Measurements from ENCODE around the gene RPS15.

The RPS15 gene

DNA sequence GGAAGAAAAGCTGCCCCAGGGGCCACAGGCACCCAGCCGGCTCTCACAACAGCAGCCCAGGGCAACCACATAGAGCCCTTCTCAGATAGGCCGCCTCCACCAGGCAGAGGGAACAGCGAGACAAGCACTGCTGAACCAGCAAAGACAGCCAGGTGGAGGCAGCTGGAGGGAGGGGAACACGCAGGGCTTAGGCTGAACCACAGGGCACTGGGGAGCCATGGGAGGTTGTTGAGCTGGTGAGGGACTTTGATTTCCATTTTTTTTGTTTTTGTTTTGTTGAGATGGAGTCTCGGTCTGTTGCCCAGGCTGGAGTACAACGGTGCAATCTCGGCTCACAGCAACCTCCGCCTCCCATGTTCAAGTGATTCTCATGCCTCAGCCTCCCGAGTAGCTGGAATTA, 40.4 kb upstream of the RPS15 start:
- TF ChIP-seq, protein P1, sequence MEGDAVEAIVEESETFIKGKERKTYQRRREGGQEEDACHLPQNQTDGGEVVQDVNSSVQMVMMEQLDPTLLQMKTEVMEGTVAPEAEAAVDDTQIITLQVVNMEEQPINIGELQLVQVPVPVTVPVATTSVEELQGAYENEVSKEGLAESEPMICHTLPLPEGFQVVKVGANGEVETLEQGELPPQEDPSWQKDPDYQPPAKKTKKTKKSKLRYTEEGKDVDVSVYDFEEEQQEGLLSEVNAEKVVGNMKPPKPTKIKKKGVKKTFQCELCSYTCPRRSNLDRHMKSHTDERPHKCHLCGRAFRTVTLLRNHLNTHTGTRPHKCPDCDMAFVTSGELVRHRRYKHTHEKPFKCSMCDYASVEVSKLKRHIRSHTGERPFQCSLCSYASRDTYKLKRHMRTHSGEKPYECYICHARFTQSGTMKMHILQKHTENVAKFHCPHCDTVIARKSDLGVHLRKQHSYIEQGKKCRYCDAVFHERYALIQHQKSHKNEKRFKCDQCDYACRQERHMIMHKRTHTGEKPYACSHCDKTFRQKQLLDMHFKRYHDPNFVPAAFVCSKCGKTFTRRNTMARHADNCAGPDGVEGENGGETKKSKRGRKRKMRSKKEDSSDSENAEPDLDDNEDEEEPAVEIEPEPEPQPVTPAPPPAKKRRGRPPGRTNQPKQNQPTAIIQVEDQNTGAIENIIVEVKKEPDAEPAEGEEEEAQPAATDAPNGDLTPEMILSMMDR (IDR thresholded peaks at IDR 0.05; ENCODE audit: low read depth, low read length), result no peak
- no peak overlapping the region for H3K4me3 ChIP-seq (replicated peaks in 1 of 2; ENCODE audit: low read depth in 2 of 2, low read length in 2 of 2)

DNA sequence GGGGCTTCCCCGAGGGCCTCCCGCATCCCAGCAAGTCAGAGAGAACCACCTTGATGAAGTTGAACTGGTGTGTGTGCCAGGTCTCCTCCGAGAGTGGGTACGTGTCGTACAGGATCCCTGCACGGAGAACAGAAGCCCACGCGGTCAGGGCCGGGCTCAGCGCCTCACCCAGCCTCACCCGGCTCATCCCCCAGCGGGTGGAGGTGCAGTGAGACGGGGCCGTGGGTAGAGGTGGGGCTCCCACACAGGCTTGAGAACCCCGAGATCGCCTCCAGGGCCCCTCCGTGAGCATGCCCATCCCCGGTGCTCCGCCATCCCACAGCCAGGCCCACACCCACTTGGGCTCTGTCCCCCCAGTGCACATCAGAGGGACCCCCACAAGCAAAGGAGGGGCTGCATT, 39.1 kb upstream of the RPS15 start:
- no peak overlapping the region for H3K4me3 ChIP-seq (replicated peaks in 1 of 2; ENCODE audit: low read depth in 2 of 2, low read length in 2 of 2)
- TF ChIP-seq, protein P1 (IDR thresholded peaks at IDR 0.05; ENCODE audit: low read depth, low read length), result no peak
- no peak for DNase-seq (ENCODE audit: low read depth in 2 of 2)

More for the DNA sequence above, 40.4 kb upstream of the RPS15 start:
- DNase-seq (ENCODE audit: low read depth in 2 of 2), result no peak

DNA sequence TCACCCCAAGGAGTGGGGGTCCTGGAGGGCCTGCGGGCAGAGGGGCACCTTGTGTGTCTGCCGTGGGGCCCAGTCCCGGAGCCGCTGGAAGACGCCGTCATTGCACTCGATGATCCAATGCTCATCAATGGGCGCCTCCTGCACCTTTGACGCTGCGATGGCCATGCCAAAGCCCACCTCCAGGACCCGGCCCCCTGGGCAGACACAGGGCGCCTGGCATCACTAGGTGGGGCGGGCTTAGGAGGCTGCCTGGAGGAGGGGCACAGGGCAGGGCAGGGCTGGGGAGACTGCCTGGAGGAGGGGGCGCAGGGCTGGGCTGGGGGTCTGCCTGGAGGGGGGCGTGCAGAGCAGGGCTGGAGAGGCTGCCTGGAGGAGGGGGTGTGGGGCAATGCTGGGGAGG, 38.5 kb upstream of the RPS15 start:
- no peak overlapping the region for H3K4me3 ChIP-seq (replicated peaks in 1 of 2; ENCODE audit: low read depth in 2 of 2, low read length in 2 of 2)
- TF ChIP-seq, protein P1 (IDR thresholded peaks at IDR 0.05; ENCODE audit: low read depth, low read length), result no peak
- no peak for DNase-seq (ENCODE audit: low read depth in 2 of 2)

DNA sequence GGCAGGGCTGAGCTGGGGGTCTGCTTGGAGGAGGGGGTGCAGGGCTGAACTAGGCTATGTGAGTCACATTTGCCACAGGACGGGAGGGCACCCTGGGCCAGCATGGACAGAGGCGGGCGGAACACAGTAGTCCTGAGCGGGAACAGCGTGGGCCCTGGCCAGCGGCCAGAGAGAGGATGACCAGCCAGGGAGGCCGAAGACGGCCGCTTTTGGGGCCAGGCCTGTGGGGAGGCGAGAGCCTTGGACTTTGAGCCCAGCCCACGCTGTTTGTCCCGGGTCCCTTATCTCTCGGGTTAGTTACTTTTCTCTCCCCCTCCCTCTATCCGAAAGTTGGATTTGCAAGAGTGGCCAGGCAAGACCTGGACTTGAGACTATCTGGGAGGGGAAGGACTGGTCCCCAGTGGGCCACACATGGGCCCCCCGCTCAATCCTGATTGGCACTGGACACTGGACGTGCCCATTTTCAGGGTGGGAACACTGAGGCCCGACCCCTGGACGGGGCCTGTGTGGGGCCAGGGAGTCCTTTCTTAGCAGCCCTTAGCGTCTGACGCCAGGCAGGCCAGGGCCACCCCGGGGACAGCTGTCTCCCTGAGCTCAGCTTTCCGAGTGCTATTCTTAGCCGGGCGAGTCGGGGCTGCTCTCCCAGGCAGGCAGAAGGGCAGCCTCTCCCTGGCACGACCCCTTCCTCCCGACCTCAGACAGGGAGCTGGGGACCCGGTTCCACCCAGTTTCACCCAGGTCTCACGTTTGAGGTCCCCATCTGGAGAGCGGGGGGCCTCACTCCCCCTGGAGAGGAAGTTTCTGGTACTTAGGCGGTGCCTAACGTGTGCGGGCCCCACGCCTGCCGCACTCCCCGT, 37.7 kb upstream of the RPS15 start:
- DNase-seq (ENCODE audit: low read depth in 2 of 2), result peak; percentile 23 to 33
- TF ChIP-seq, protein P1 (IDR thresholded peaks at IDR 0.05; ENCODE audit: low read depth, low read length), result no peak
- peak overlapping the region; percentile 58 to 61 for H3K4me3 ChIP-seq (replicated peaks in 1 of 2; ENCODE audit: low read depth in 2 of 2, low read length in 2 of 2)

DNA sequence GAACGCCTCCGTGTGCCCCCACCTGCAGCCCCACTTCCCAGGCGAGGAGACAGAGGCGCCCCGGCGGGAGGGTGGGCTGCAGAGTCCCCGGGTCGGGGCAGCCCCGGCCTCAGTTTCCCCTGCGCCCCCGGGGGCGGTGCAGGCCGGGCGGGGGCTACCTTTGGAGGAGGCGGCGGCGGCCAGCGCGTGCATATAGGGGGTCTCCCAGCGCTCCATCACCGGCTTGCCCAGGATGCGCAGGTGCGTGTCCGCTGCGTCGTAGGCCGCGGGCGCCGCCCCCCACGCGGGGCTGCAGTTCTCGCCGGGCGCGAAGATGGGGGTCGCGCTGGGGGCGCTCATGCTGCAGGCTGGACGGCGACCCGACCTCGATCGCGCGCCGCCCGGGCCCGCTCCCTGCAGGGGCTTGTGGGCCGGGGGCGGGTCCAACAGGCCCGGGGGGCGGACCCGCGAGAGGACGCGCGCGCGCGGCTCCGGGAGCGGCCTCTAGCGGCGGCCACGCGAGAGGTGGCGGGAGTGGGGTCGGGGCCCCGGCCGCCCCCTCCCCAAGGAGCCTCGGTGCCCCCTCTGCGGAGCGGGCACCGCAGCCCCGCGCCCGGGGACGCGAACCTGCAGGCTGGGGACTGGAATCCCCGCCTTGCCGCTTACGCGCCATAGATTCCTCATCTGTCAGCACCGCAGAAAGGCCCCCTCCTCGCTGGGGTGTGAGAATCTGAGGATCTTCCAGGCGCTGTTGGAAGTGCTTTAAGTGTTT, 36.9 kb upstream of the RPS15 start, which contains the start of gene GAMT:
Gene GAMT (minus strand): TSS at position 405 of the 751 bp plus-strand sequence. CDS start 66 bp downstream, at position 339.
- peak in 1 of 2 donors; percentile 41 for DNase-seq (ENCODE audit: low read depth in 2 of 2)

DNA sequence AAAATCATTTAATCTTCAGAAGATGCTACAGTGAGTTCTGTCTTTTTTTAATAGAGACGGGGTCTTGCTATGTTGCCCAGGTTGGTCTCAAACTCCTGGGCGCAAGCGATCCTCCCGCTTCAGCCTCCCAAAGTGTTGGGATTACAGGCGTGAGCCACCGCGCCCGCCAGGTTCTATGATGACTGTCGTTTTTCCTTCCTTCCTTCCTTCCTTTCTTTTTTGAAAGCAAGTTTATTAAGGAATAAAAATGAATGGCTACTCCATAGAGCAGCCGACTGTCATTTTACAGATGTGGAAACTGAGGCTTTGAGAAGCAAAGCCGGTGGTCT, 36.3 kb upstream of the RPS15 start:
- TF ChIP-seq, protein P1 (IDR thresholded peaks at IDR 0.05; ENCODE audit: low read depth, low read length), result no peak
- no peak for DNase-seq (ENCODE audit: low read depth in 2 of 2)
- H3K4me3 ChIP-seq (replicated peaks in 1 of 2; ENCODE audit: low read depth in 2 of 2, low read length in 2 of 2), result peak overlapping the region; percentile 32 to 61

More for the DNA sequence above, 36.9 kb upstream of the RPS15 start, which contains the start of gene GAMT:
- peak within 1 kb of the TSS; percentile 58 to 61 for H3K4me3 ChIP-seq (replicated peaks in 1 of 2; ENCODE audit: low read depth in 2 of 2, low read length in 2 of 2)
- TF ChIP-seq, protein P1 (IDR thresholded peaks at IDR 0.05; ENCODE audit: low read depth, low read length), result no peak
